PFSK-1 (cell line): ENCODE measurements around the gene ANKRD60.

ENCODE experiments used
- POLR2AphosphoS5 ChIP-seq: IDR thresholded peaks from 2 replicates; pipeline ENCODE4 v1.6.1; 2012; ENCODE audit warnings: low read depth, mild to moderate bottlenecking, control low read depth, low read length, moderate library complexity
- TF ChIP-seq, protein P1 (sequence below), 2 experiments: IDR thresholded peaks; 2 replicates each; pipeline versions ENCODE4 v1.6.1 to v1.8.0; 2011 to 2012; ENCODE audit warnings: low read depth in 2 of 2, low read length in 2 of 2, control low read depth in 1 of 2, inconsistent platforms in 1 of 2, mild to moderate bottlenecking in 1 of 2, moderate library complexity in 1 of 2; ENCODE audit not compliant: insufficient read depth in 1 of 2

DNA sequence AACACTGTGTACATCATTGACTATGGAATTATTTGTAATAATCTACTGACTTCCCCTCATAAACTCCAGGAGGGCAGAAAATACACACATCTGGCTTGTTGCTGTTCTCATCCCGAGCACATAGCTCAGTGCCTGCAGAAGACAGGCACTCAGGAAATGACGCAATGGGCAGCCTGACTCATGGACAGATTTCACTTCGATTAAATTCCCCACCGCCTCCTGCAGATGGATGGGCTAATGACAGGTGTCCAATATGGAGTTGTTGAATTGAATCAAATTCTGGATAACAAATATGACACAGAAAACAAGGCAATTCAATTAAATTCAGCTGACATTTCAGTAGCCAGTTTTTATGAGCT lies 9.1 kb downstream of the ANKRD60 start:
- TF ChIP-seq, protein P1, sequence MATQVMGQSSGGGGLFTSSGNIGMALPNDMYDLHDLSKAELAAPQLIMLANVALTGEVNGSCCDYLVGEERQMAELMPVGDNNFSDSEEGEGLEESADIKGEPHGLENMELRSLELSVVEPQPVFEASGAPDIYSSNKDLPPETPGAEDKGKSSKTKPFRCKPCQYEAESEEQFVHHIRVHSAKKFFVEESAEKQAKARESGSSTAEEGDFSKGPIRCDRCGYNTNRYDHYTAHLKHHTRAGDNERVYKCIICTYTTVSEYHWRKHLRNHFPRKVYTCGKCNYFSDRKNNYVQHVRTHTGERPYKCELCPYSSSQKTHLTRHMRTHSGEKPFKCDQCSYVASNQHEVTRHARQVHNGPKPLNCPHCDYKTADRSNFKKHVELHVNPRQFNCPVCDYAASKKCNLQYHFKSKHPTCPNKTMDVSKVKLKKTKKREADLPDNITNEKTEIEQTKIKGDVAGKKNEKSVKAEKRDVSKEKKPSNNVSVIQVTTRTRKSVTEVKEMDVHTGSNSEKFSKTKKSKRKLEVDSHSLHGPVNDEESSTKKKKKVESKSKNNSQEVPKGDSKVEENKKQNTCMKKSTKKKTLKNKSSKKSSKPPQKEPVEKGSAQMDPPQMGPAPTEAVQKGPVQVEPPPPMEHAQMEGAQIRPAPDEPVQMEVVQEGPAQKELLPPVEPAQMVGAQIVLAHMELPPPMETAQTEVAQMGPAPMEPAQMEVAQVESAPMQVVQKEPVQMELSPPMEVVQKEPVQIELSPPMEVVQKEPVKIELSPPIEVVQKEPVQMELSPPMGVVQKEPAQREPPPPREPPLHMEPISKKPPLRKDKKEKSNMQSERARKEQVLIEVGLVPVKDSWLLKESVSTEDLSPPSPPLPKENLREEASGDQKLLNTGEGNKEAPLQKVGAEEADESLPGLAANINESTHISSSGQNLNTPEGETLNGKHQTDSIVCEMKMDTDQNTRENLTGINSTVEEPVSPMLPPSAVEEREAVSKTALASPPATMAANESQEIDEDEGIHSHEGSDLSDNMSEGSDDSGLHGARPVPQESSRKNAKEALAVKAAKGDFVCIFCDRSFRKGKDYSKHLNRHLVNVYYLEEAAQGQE (IDR thresholded peaks at IDR 0.05; ENCODE audit: insufficient read depth in 1 of 2, low read depth in 2 of 2, low read length in 2 of 2), result no peak; a peak in 1 of 4 replicates
- peak; percentile 30; the same call in 1 of the 2 replicates for TF ChIP-seq POLR2AphosphoS5
